Suppressor macrophage (primary cell): ENCODE results near the gene ACKR2.

Experiments used
- DNase-seq, 4 experiments: peaks; one replicate each; pipeline ENCODE4 v3.0.0-alpha.2; 2020 to 2022

ACKR2 gene

DNA sequence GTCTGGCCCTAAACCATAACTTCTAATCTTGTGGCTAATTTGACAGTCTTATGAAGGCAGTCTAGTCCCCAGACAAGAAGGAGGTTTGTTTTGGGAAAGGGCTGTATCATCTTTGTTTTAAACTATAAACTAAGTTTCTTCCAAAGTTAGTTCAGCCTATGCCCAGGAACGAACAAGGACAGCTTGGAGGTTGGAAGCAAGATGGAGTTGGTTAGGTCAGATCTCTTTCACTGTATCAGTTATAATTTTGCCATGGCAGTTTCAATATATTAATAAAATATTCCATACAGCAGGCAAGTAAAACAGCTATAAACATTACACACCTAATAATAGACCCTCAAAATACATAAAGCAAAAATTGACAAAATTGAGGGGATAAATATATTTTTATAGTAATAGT is 83.6 kb downstream of the ACKR2 start:
- no peak for DNase-seq

DNA sequence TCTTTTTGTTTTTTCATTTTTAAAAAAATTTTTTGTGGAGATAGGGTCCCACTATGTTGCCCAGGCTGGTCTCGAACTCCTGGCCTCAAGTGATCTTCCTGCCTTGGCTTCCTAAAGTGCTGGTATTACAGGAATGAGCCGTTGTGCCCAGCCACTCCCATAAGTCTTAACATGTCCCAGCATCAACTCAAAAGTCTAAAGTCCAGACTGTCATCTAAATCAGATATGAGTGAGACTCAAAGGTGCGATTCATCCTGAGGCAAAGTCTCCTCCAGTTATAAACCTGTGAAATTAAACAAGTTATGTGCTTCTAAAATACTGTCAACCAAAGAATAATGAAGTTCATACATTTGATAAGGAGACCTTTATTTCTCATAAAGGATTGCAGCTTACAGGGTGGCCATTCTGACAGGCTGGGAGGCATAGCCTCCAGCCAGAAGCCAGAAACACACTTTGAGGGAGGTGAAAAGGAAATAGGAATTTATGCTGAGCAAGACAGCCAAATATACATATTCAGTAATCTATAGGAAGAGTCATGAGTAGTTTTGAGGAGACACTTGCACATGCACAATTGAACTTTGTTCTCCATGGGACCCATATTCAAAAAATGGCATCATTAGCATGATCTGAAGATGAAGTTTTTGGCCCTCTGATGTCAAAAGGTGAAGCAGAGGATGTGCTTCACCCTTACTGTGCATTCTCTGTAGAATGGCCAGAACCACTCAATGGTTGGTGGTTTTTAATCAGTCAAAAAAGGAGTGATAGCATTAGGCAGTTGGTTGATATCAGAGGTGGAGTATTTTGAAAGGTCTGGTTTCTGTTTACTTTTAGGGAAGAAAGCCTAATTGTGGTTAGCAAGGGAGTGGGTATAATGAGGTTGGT is 85.7 kb downstream of the ACKR2 start:
- no peak for DNase-seq

DNA sequence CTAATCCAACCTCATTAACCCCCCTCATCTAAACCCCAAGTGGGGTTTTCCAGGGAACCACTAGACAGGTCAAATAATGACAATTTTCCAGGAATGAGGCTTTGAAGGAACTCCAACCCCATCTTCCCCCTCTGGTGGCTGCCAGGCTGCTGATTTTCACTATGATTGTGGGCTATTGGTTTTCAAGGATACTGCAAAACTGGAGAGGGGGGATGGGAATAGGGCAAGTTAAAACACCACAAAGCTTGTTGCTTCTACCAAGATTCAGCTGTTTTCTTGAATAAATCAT is 86.3 kb downstream of the ACKR2 start:
- no peak for DNase-seq

DNA sequence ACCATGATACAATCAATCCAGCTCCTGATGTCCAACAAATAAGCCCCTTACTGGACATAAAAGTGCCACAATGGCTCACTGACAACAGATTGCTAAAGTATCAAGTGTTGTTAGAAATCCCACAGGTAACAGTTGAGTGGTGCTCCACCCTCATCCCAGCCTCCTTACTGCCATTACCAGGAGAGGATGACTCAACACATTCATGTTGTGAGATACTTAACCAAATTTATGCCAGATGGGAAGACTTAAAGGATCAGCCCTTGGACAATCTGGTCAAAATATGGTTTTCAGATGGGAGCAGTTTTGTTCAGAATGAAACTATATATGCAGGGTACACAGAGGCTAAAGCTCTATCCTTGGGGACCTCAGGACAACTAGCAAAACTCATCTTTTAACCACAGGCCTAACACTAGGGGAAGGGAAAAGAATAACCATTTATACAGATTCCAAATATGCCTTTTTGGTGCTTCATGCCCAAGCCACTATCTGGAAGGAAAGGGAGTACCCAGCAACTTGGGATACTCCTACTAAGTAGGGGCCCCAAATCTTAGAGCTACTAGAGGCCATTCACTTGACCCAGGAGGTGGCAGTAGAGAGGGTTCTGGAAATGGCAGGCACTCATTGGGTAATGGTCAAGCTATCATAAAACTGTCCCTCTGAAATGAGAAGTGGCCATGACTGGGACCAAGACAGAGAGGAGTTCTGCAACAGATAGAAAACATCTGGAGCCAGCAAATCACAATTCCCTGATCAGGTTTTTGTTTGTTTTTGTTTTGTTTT is 89.8 kb downstream of the ACKR2 start:
- peak in 1 of 4 experiments; percentile 10 for DNase-seq

DNA sequence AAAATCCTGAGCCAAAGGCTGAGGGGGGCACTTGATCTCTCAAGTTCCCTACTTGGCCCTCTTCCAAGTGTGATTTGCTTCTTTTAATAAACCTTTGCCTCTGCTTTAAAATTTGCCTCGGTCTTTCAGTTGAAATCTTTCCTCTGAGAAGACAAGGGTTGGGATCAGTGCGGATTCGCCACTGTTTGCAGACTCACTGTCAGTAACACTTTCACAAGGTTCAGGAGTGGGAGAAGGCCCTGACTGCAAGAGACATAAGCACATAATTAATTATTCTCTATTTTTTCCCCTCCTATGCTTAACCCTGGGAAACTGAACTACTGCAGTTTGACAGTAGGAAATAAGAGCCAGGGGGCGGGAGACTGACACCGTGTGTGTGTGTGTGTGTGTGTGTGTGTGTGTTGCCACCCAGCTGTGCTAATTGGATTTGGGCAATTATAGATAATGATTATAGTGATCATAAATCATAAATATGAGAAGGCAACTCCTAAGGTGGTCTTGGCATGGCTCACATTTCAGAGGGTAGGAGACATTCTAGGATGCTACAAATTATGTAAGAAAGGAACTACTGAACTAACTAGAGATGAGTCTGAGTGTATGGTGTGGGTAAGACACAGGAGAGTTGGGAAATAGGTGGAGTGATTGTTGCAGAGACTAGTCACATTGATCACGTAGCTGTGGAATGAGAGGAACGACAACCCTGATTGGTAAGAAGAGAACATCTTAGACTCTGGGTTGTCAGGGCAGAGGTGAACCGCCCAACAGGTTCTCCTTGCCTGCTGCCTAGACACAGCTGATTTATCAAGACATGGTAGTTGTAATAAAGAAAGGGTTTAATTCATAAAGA is 91.2 kb downstream of the ACKR2 start:
- no peak for DNase-seq

DNA sequence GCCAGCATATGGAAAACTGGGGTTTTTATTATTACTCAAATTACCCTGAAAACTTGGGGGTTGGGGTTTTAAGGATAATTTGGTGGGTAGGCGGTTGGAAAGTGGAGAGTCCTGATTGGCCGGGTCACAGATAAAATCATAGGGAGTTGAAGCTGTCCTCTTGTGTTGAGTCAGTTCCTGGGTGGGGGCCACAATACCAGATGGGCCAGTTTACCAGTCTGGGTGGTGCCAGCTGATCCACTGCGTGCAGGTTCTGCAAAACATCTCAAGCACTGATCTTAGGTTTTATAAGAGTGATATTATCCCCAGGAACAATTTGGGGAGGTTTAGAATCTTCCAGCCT is 91.8 kb downstream of the ACKR2 start:
- no peak for DNase-seq

DNA sequence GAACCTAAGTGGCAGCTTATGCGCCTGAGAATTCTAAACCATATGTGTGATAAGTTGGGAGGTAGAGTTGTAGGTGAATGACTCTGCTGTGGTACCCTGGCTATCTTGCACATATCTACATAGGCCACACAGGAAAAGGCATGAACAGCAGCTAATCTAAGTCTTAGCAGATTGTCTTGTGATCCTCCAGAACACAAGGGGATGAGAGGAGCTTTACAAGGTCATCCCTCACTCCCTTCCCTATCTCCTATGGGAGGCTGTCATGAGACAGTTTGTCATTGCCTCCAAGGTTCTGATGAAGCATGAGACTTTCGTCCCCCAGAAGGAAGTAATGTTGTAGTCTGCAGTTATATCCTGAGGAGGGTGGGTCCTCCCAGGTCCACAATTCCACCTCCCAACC is 93.0 kb downstream of the ACKR2 start:
- DNase-seq: peak in 1 of 4 experiments; percentile 6

DNA sequence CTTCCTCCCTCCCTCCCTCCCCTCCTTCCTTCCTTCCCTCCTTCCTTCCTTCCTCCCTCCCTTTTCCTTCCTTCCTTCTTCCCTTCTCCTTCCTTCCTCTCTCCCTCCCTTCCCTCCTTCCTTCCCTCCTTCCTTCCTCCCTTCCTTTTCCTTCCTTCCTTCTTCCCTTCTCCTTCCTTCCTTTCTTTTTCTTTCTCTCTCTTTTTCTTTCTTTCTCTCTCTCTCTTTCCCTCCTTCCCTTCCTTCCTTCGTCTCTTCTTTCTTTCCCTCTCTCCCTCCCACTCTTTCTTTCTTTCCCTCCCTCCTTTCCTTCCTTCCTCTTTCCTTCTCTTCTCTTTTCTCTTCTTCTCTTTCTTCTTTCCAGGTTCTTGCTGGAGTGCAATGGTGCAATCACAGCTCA is 94.8 kb downstream of the ACKR2 start:
- no peak for DNase-seq

DNA sequence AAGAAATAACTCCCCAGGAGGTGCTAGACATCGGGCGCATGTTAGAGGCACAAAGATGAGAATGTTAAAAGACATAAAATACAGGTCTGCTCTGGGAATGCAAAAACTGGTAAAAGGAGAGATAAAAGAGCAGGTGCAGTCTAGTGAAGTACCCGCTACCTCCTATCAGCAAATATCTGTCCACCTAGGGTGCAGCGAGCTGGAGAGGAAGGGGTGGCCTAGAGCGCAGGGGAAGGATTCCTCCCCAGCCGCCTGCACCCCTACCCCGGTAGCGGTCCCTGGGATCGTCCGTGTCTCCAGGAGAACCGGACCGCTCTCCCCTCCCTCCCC is 96.5 kb downstream of the ACKR2 start:
- DNase-seq: no peak

DNA sequence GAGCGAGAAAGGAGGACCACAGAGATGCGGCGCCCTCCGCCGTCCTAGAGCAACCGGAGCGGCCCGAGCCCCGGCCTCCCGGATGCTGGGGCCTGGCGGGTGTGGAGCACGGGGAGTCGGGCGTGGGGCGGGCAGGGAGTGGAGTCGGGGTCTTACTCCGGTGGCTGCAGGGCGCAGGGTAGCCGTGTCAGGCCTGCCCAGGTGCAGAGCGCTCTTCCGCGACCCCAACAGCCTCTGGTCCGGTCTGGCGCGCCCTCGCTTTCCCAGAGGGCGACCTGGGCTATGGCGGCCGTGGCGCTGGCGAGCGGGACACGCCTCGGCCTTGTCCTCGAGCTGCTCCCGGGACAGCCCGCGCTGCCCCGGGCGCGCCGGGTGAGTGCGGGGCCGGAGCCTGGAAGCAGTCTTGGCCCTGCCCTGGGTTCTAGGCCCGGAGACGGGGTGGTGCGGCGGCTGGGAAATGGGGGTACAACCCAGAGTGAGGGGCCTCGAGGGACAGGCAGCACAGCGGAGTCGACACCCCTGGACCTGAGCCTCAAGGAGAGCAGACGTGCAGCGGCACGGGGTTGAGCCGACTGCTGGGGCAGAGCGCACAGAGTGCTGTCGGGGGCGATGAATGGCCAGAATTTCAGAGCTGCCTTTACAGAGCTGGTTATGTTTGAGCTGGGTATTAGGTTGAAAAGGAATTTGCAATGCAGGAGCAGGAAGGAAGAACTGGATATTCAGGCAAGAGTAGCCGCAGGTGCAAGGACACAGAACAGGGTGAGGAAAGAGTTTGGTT is 97.0 kb downstream of the ACKR2 start, which contains the start of gene ZNF662:
ZNF662 (plus strand) TSS at position 73 of the 778 bp plus-strand sequence. CDS start 1,973 bp downstream, outside the sequence.
- DNase-seq: peak in 2 of 4 experiments; percentile 20 to 24

DNA sequence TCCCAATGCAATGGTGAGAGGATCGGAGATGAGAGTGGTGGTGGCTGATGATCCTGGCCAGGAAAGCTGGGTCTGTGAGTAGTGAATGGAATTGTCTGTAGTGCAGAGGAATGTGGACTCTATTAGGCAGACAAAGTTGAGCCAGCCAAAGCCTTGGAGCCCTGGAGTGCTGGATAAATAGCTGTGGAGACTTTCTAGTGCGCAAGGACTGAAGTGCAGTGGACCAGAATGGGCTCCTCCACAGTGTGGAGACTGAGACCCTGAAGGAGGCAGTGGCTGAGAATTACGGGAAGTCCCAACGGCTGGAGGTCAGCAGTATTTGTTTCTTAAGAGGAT is 97.6 kb downstream of the ACKR2 start:
- DNase-seq: no peak

DNA sequence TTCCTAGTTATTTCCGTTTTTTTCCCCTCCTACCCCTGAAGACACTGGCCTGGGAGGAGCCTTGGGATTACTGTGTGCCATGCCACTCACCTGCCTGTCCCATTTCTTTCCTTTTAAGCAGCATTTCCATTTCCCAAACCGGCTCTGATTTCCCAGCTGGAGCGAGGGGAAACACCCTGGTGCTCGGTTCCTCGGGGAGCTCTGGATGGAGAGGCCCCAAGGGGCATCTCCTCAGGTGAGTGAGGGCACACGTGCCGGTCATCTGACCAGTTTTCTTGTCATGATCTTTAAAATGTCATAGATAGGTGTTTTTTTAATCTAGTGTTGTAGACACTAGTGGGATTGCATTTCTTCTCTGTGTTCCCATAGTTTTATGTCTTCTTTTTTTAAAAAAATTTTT is 99.4 kb downstream of the ACKR2 start:
- no peak for DNase-seq

DNA sequence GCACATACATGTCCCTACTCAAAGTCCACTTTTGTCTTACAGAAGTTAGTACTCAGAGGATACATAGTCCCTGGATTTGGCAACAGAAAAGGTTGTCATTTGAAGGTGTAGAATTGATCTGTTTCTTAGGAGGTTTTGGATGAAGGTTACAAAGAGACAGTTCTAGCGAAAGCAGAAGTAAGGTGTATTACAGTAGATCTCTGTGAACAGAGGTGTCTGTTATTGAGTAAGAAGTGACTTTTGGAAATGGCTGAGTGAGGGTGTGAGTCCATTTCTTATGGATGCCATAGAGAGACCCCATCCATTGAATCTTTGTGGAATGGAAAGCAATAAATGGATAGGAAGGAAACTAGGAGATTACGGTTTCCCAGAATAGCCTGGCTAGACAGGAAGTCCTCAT is 102.3 kb downstream of the ACKR2 start:
- DNase-seq: no peak

DNA sequence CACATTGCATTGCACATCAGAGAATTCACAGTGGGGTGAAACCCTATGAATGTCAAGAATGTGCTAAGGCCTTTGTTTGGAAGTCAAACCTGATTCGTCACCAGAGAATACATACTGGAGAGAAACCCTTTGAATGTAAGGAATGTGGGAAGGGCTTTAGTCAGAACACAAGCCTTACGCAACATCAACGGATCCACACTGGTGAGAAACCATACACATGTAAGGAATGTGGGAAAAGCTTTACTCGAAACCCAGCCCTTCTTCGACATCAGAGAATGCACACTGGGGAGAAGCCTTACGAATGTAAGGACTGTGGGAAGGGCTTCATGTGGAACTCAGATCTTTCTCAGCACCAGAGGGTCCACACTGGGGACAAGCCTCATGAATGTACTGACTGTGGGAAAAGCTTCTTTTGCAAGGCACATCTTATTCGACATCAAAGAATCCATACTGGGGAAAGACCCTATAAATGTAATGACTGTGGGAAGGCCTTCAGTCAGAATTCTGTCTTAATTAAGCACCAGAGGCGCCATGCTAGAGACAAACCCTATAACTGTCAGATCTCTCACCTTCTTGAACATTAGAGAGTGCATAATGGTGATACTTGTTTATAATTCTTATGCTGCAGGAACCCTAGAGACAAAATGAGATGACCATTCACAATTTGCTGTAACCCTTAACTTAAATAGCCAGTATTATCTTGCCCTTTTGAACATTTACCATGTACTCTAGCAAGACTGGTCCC is 105.7 kb downstream of the ACKR2 start:
- no peak for DNase-seq
